Measurements from ENCODE around the gene FAM149A. TPM values are rescaled to one million over a fixed set of nuclear protein-coding genes. Genes with fewer than 3 reads are reported as not detected.

The FAM149A gene
- total RNA-seq, 1 experiment from 2014 or later, result 8.9 TPM

DNA sequence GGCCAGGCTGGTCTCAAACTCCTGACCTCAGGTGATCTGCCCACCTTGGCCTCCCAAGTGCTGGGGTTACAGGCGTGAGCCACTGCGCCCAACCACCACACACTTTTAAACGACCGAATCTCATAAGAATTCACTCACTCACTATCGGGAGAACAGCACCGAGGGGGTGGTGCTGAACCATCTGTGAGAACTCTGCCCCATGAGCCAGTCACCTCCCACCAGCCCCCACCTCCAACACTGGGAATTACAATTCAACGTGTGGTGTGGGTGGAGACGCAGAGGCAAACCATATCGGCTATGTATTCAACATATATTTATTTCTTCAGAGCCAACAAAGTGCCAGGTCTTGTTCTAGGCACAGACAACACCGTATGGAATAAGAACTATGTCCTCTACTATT, 32.0 kb upstream of the FAM149A start:
- no peaks in the 10 kb centered on the region for H3K36me3 ChIP-seq (ENCODE audit: control insufficient read depth in 1 of 2, insufficient read depth in 2 of 2, low read length in 2 of 2)
- no peaks in the 10 kb centered on the region for H3K9me3 ChIP-seq (ENCODE audit: control insufficient read depth in 1 of 2, insufficient read depth in 1 of 2, low read depth in 1 of 2, low read length in 2 of 2)
- H3K4me3 ChIP-seq (replicated peaks in 1 of 2; ENCODE audit: low read depth in 1 of 2, low read length in 2 of 2), result no peak overlapping the region
- RAD21 ChIA-PET (ENCODE audit: low non-redundant PET in 1 of 2, low total read pairs in 2 of 2, uncharacterized antibody in 2 of 2, unreplicated experiment in 2 of 2), result no interaction called here
- intact Hi-C loops (cut with micrococcal nuclease), result no loop called here
- no peak overlapping the region for H2AFZ ChIP-seq (ENCODE audit: low read depth, low read length, poor library complexity, severe bottlenecking)
- H4K20me1 ChIP-seq (ENCODE audit: insufficient read depth), result no peaks in the 10 kb centered on the region
- no TSS peak for BruUV-seq (replicated peaks)
- no peak overlapping the region for H3K27ac ChIP-seq (ENCODE audit: low read depth, low read length)
- ATAC-seq (no peak), DNase-seq (ENCODE audit: low read depth, low spot score) (no peak)
- no peaks in the 10 kb centered on the region for H3K9me2 ChIP-seq (ENCODE audit: insufficient read depth)
- H3K79me2 ChIP-seq (ENCODE audit: insufficient read depth, low read length), result no peaks in the 10 kb centered on the region
- TF ChIP-seq, protein P1, sequence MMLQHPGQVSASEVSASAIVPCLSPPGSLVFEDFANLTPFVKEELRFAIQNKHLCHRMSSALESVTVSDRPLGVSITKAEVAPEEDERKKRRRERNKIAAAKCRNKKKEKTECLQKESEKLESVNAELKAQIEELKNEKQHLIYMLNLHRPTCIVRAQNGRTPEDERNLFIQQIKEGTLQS (IDR thresholded peaks at IDR 0.05), result no peak
- no peak for TF ChIP-seq SP1 (IDR thresholded peaks at IDR 0.05; ENCODE audit: low read depth)
- no peak for TF ChIP-seq MAX (IDR thresholded peaks at IDR 0.05)
- no peak for TF ChIP-seq EZH2phosphoT487 (IDR thresholded peaks at IDR 0.05; ENCODE audit: borderline replicate concordance)
- TF ChIP-seq ZNF274 (IDR thresholded peaks at IDR 0.05; ENCODE audit: low read depth, low read length), result no peak
- no peak for TF ChIP-seq REST (IDR thresholded peaks at IDR 0.05; ENCODE audit: low read depth)
- no peak for TF ChIP-seq SIN3A (IDR thresholded peaks at IDR 0.05; ENCODE audit: low read depth)
- TF ChIP-seq YY1 (IDR thresholded peaks at IDR 0.05; ENCODE audit: extremely low read depth, insufficient replicate concordance, low read depth, low read length), result no peak
- TF ChIP-seq, protein P2, sequence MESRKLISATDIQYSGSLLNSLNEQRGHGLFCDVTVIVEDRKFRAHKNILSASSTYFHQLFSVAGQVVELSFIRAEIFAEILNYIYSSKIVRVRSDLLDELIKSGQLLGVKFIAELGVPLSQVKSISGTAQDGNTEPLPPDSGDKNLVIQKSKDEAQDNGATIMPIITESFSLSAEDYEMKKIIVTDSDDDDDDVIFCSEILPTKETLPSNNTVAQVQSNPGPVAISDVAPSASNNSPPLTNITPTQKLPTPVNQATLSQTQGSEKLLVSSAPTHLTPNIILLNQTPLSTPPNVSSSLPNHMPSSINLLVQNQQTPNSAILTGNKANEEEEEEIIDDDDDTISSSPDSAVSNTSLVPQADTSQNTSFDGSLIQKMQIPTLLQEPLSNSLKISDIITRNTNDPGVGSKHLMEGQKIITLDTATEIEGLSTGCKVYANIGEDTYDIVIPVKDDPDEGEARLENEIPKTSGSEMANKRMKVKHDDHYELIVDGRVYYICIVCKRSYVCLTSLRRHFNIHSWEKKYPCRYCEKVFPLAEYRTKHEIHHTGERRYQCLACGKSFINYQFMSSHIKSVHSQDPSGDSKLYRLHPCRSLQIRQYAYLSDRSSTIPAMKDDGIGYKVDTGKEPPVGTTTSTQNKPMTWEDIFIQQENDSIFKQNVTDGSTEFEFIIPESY (IDR thresholded peaks at IDR 0.05; ENCODE audit: extremely low read depth, insufficient replicate concordance, low read length), result no peak
- no peak for TF ChIP-seq SRF (IDR thresholded peaks at IDR 0.05; ENCODE audit: low read depth)
- no peak for TF ChIP-seq EZH2 (IDR thresholded peaks at IDR 0.05)
- no peak for TF ChIP-seq EGR1 (IDR thresholded peaks at IDR 0.05; ENCODE audit: low read depth)
- no peak overlapping the region for H3K4me2 ChIP-seq (ENCODE audit: low read length)
- H3K27me3 ChIP-seq (ENCODE audit: insufficient read depth, low read length), result no peaks in the 10 kb centered on the region
- CTCF ChIA-PET, result interaction anchor here (1.6 kb wide), 1 partner anchor 65 kb away, joined by 6 read pairs; no protein-coding TSS in a partner anchor
- peaks cover 0 to 18% of the 10 kb centered on the region in 2 experiments; a peak in 3 of 4 replicates for H3K4me1 ChIP-seq (ENCODE audit: control insufficient read depth in 1 of 2, insufficient read depth in 2 of 2, low read length in 2 of 2)
- no peak overlapping the region for H3K9ac ChIP-seq (ENCODE audit: low read length)
- POLR2A ChIA-PET, result no interaction called here

Measured in HCT116 (cell line).